IMR-90 (cell line): ENCODE data around the gene CTNNA1. TPM values are rescaled to one million over a fixed set of nuclear protein-coding genes. Genes with fewer than 3 reads are reported as not detected.

Source experiments
- ATAC-seq: fragments of 200-7000 bp; cut with Tn5 transposase; 2 replicates; pipeline ENCODE4 v1.9.1; 2020; ENCODE audit warnings: low read depth, mild to moderate bottlenecking, moderate library complexity
- BruUV-seq: library from RNA; stranded (reverse); fragments of 400-500 nt; replicated peaks from 2 replicates; lab custom pipeline; 2021; lab: Mats Ljungman, UMichigan
- CTCF ChIA-PET: fragments of 300-600 bp; formaldehyde crosslinking; extraction: SDS; loops from one replicate; lab custom pipeline; 2021; ENCODE audit warnings: antibody characterized with exemption; lab: Yijun Ruan, JAX
- POLR2A ChIA-PET: fragments of 300-600 bp; sonication (Branson Sonifier 250); formaldehyde crosslinking; loops from one replicate; lab custom pipeline; 2022; ENCODE audit warnings: antibody characterized with exemption; ENCODE audit not compliant: unreplicated experiment; lab: Charles Lee
- DNase-seq: peaks from one replicate; pipeline ENCODE4 v3.0.0; 2013
- H2AFZ ChIP-seq: replicated peaks from 2 replicates; pipeline ENCODE3; 2013; ENCODE audit warnings: low read length, mild to moderate bottlenecking; ENCODE audit not compliant: poor library complexity
- H2AK5ac ChIP-seq: 2 replicates; pipeline ENCODE4 v1.6.1; 2013; ENCODE audit warnings: low read depth, low read length, inconsistent platforms
- H2AK9ac ChIP-seq: replicated peaks from 2 replicates; pipeline ENCODE3; 2013; ENCODE audit warnings: mild to moderate bottlenecking, low read depth, low read length, moderate library complexity; ENCODE audit not compliant: poor library complexity
- H2BK120ac ChIP-seq: 2 replicates; pipeline ENCODE4 v1.6.1; 2013; ENCODE audit warnings: low read depth, low read length, inconsistent platforms
- H2BK15ac ChIP-seq: 3 replicates; pipeline ENCODE4 v1.6.1; 2013; ENCODE audit warnings: low read depth, low read length, inconsistent platforms
- H2BK20ac ChIP-seq: 2 replicates; pipeline ENCODE4 v1.6.1; 2013; ENCODE audit warnings: low read depth, mild to moderate bottlenecking, inconsistent platforms, low read length, moderate library complexity
- H2BK5ac ChIP-seq: 2 replicates; pipeline ENCODE4 v1.6.1; 2013; ENCODE audit warnings: mild to moderate bottlenecking, low read depth, low read length, inconsistent platforms; ENCODE audit not compliant: poor library complexity, severe bottlenecking
- H3K14ac ChIP-seq: replicated peaks from 2 replicates; pipeline ENCODE4 v1.6.1; 2013; ENCODE audit warnings: low read depth, low read length, inconsistent platforms
- H3K18ac ChIP-seq: 2 replicates; pipeline ENCODE4 v1.6.1; 2013; ENCODE audit warnings: low read depth, low read length, control low read depth
- H3K23ac ChIP-seq: 2 replicates; pipeline ENCODE4 v1.6.1; 2013; ENCODE audit warnings: low read depth, low read length, inconsistent platforms
- H3K27ac ChIP-seq: 2 replicates; pipeline ENCODE4 v1.5.1; 2013; ENCODE audit warnings: mild to moderate bottlenecking, control low read depth, low read length; ENCODE audit not compliant: insufficient read depth
- H3K27me3 ChIP-seq: 2 replicates; pipeline ENCODE4 v1.6.1; 2013; ENCODE audit warnings: low read length; ENCODE audit not compliant: control insufficient read depth, insufficient read depth
- H3K36me3 ChIP-seq: 2 replicates; pipeline ENCODE4 v1.6.1; 2013; ENCODE audit warnings: low read length, mixed read lengths; ENCODE audit not compliant: control insufficient read depth, insufficient read depth
- H3K4ac ChIP-seq: 2 replicates; pipeline ENCODE4 v1.6.1; 2013; ENCODE audit warnings: low read depth, low read length, inconsistent platforms
- H3K4me1 ChIP-seq: 2 replicates; pipeline ENCODE4 v1.6.1; 2013; ENCODE audit warnings: low read length, mixed read lengths; ENCODE audit not compliant: control insufficient read depth, insufficient read depth
- H3K4me2 ChIP-seq: 2 replicates; pipeline ENCODE4 v1.6.1; 2013; ENCODE audit warnings: low read depth, mild to moderate bottlenecking, control low read depth, low read length, moderate library complexity
- H3K4me3 ChIP-seq: 2 replicates; pipeline ENCODE4 v1.5.1; 2013; ENCODE audit warnings: low read depth, mild to moderate bottlenecking, control low read depth, low read length, moderate library complexity; ENCODE audit not compliant: insufficient read depth
- H3K56ac ChIP-seq: 2 replicates; pipeline ENCODE4 v1.6.1; 2013; ENCODE audit warnings: low read length, inconsistent platforms; ENCODE audit not compliant: insufficient read depth; ENCODE audit errors: extremely low read depth
- H3K79me1 ChIP-seq, 2 experiments: 2 replicates each; pipeline ENCODE4 v1.6.1; 2013; ENCODE audit warnings: low read length in 2 of 2, inconsistent platforms in 1 of 2, low read depth in 1 of 2
- H3K9ac ChIP-seq: 2 replicates; pipeline ENCODE4 v1.6.1; 2013; ENCODE audit warnings: low read depth, low read length, control low read depth
- H3K9me1 ChIP-seq: 2 replicates; pipeline ENCODE4 v1.6.1; 2013; ENCODE audit warnings: low read length, inconsistent platforms; ENCODE audit not compliant: insufficient read depth
- H3K9me3 ChIP-seq: 2 replicates; pipeline ENCODE4 v1.6.1; 2013; ENCODE audit warnings: low read length; ENCODE audit not compliant: control insufficient read depth, insufficient read depth
- H4K20me1 ChIP-seq: 2 replicates; pipeline ENCODE4 v1.6.1; 2013; ENCODE audit warnings: low read length, inconsistent platforms; ENCODE audit not compliant: insufficient read depth
- H4K5ac ChIP-seq: 2 replicates; pipeline ENCODE4 v1.6.1; 2013; ENCODE audit warnings: mild to moderate bottlenecking, low read depth, low read length, control low read depth
- H4K8ac ChIP-seq, 2 experiments: 2 replicates each; pipeline ENCODE4 v1.6.1; 2013; ENCODE audit warnings: low read depth in 2 of 2, low read length in 2 of 2, control low read depth in 1 of 2, inconsistent platforms in 1 of 2
- H4K91ac ChIP-seq: 2 replicates; pipeline ENCODE4 v1.6.1; 2013; ENCODE audit warnings: low read depth, low read length, inconsistent platforms; ENCODE audit not compliant: insufficient read depth
- BHLHE40 ChIP-seq: fragments of 150-350 bp; IDR thresholded peaks from 2 replicates; pipeline ENCODE4 v1.6.1; 2016; ENCODE audit warnings: mild to moderate bottlenecking, low read depth, low read length
- CEBPB ChIP-seq: IDR thresholded peaks from 2 replicates; pipeline ENCODE4 v1.6.1; 2012; ENCODE audit warnings: low read depth, low read length, improper control_type of control experiment
- CHD1 ChIP-seq: IDR thresholded peaks from 2 replicates; pipeline ENCODE4 v1.6.1; 2012; ENCODE audit warnings: low read depth, low read length, improper control_type of control experiment
- RAD21 ChIP-seq: IDR thresholded peaks from 2 replicates; pipeline ENCODE4 v1.6.1; 2012; ENCODE audit warnings: low read length, improper control_type of control experiment
- RCOR1 ChIP-seq: IDR thresholded peaks from 2 replicates; pipeline ENCODE4 v1.6.1; 2012; ENCODE audit warnings: mild to moderate bottlenecking, low read length, improper control_type of control experiment; ENCODE audit not compliant: insufficient replicate concordance
- RFX5 ChIP-seq: IDR thresholded peaks from 2 replicates; pipeline ENCODE4 v1.8.0; 2012; ENCODE audit warnings: low read depth, mild to moderate bottlenecking, low read length, moderate library complexity
- SMC3 ChIP-seq: fragments of 150-350 bp; IDR thresholded peaks from 2 replicates; pipeline ENCODE4 v1.6.1; 2016; ENCODE audit warnings: low read depth, mild to moderate bottlenecking, antibody characterized with exemption, low read length, moderate library complexity
- WGBS, 2 experiments: methylation state at CpG; one replicate each; pipeline versions ENCODE4 v1.1.5 to v1.1.7; 2013; ENCODE audit warnings: missing lambda C conversion rate in 2 of 2; ENCODE audit not compliant: insufficient read length in 1 of 2; ENCODE audit errors: extremely low coverage in 2 of 2; 5-methylcytosine and 5-hydroxymethylcytosine counted together
- dilution Hi-C: fragments of 300-500 bp; cut with HindIII; formaldehyde crosslinking; loops from one replicate; pipeline ENCODE4 v1.14.3; 2018; ENCODE audit warnings: low sequenced_read_pairs; ENCODE audit not compliant: unreplicated experiment
- in situ Hi-C: fragments of 300-500 bp; cut with MboI; formaldehyde crosslinking; loops from 3 replicates; pipeline ENCODE4 v1.14.3; 2019; ENCODE audit warnings: low sequenced_read_pairs, inconsistent platforms, mixed read lengths
- intact Hi-C: fragments of 100-400 bp; cut with micrococcal nuclease; formaldehyde crosslinking; loops from 2 replicates; pipeline ENCODE4 v1.10.0; 2022
- polyA plus RNA-seq, 3 experiments: library from polyadenylated mRNA; depleted of rRNA; stranded (reverse); fragments of >200 nt; gene quantifications; 2 replicates each; pipeline ENCODE4 v1.2.3, GENCODE V29; 2012; ENCODE audit warnings: low replicate concordance in 1 of 3
- total RNA-seq: library from RNA; depleted of rRNA; stranded (reverse); fragments of >200 nt; gene quantifications from 2 replicates; pipeline ENCODE4 v1.2.3, GENCODE V29; 2012
- TF ChIP-seq, protein P1 (sequence below): conservative IDR thresholded peaks from 2 replicates; pipeline ENCODE4 v1.5.1; 2012; ENCODE audit warnings: mild to moderate bottlenecking, low read depth, low read length, improper control_type of control experiment
- TF ChIP-seq, protein P2 (sequence below): fragments of 150-350 bp; IDR thresholded peaks from 2 replicates; pipeline ENCODE4 v1.6.1; 2017; ENCODE audit warnings: mild to moderate bottlenecking, antibody characterized with exemption, low read length, low read depth

CTNNA1 gene
- total and polyA plus RNA-seq, 2 of the 4 experiments (the other 2 are of a cell fraction), result 220 to 471 TPM

DNA sequence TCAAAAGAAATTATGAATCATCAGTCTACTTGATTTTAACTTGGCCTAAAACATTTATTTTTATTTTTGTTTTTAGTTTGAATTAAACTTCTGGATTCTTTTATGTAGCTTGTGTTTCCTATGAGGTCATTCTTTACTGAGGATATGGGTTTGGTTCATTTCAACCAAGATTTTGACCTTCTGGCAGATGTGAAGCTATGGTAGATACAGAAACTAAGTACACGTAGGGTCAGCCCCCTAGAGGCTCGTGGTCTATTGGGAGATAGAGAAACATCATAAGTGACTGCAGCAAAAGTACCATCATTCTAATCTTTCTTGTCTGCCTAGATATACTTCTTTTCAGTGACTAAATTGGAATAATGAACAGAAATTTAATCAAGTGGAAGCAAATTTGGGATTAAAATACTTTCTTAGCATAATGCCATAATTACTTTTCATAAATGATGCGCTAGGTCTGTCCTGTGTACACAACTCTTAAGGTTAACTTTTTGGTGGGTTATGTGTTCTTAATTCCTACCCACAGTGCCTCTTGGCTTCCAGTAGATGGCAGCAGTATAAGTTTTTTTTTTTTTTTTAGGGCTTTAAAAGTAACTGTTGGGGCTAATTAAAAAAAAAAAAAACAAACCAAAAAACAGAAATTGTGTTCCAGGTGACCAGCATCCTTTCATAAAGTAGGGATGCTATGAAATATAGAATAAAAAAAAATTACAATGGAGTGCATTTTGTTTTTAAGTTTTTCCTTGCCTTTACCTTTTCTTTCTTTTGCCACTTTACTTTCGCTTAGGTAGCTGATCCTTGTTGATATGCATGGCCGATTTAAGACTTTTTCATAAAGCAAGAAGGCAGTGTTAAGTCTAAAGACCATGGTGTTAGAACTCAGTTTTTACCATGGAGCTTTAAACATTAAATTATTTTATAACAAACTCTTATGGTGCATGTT is 72.0 kb downstream of the CTNNA1 start (continued):
- TF ChIP-seq BHLHE40, result no peak

DNA sequence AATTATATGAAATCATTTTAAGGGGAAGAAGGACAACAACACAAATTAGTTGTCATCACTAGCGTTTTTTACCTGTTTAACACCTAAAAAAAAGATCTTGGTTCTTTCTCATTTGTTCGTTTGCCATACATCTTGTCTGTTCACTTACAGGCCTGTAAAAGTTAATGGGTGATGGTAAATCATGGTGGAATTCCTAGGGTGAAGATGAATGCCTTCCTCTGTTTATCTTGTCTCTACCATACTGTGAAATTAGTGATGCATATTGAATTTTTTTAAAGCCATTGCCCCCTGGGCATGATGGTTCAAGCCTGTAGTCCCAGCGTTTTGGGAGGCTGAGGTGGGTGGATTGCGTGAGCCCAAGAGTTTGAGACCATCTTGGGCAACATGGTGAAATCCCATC is 75.3 kb downstream of the CTNNA1 start:
- intact Hi-C loops (no loop called here), dilution Hi-C loops (no loop called here), in situ Hi-C loops (loop anchor here (10.0 kb wide), 1 partner anchor 436 kb away; no protein-coding TSS in a partner anchor)
- Histone ChIP-seq H2AFZ (no peak overlapping the region), H3K9me1 (peaks cover 6% of the 10 kb centered on the region), H2AK5ac (no peak overlapping the region), H3K14ac (no peak overlapping the region), H3K4me1 (peaks cover 6% of the 10 kb centered on the region), H2AK9ac (no peak overlapping the region), H4K20me1 (peaks cover 45% of the 10 kb centered on the region; the same call in 1 of the 2 replicates), H3K18ac (no peak overlapping the region), H2BK5ac (no peak overlapping the region), H4K8ac (no peak overlapping the region), H3K56ac (no peak overlapping the region), H3K27ac (no peak overlapping the region), H3K9me3 (no peaks in the 10 kb centered on the region), H2BK20ac (no peak overlapping the region), H3K4me3 (no peak overlapping the region), H3K27me3 (no peaks in the 10 kb centered on the region), H2BK120ac (no peak overlapping the region), H3K23ac (no peak overlapping the region), H3K79me1 (peaks cover 39 to 65% of the 10 kb centered on the region in 2 experiments), H4K91ac (no peak overlapping the region), H3K36me3 (peaks cover 31% of the 10 kb centered on the region), H4K5ac (no peak overlapping the region), H2BK15ac (no peak overlapping the region), H3K4ac (no peak overlapping the region), H3K9ac (no peak overlapping the region), H3K4me2 (no peak overlapping the region)
- TF ChIP-seq CHD1 (no peak), RFX5 (no peak), RAD21 (no peak), RCOR1 (no peak), SMC3 (no peak), CEBPB (no peak)
- TF ChIP-seq, protein P1, sequence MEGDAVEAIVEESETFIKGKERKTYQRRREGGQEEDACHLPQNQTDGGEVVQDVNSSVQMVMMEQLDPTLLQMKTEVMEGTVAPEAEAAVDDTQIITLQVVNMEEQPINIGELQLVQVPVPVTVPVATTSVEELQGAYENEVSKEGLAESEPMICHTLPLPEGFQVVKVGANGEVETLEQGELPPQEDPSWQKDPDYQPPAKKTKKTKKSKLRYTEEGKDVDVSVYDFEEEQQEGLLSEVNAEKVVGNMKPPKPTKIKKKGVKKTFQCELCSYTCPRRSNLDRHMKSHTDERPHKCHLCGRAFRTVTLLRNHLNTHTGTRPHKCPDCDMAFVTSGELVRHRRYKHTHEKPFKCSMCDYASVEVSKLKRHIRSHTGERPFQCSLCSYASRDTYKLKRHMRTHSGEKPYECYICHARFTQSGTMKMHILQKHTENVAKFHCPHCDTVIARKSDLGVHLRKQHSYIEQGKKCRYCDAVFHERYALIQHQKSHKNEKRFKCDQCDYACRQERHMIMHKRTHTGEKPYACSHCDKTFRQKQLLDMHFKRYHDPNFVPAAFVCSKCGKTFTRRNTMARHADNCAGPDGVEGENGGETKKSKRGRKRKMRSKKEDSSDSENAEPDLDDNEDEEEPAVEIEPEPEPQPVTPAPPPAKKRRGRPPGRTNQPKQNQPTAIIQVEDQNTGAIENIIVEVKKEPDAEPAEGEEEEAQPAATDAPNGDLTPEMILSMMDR, result no peak
- TF ChIP-seq, protein P2, sequence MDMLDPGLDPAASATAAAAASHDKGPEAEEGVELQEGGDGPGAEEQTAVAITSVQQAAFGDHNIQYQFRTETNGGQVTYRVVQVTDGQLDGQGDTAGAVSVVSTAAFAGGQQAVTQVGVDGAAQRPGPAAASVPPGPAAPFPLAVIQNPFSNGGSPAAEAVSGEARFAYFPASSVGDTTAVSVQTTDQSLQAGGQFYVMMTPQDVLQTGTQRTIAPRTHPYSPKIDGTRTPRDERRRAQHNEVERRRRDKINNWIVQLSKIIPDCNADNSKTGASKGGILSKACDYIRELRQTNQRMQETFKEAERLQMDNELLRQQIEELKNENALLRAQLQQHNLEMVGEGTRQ, result no peak
- WGBS, 2 experiments, result no CpG with 5 or more reads among the region's 4 CpGs
- ChIA-PET POLR2A (no interaction called here), CTCF (no interaction called here)
- DNase-seq (no peak), ATAC-seq (no peak)
- no TSS peak for BruUV-seq
